Trophoblast cell (in vitro differentiated cells and primary cell): ENCODE measurements around the gene NDNF.

Source experiments
- DNase-seq, 2 donors: peaks; one replicate each; pipeline ENCODE4 v3.0.0-alpha.2; 2016
- H2AFZ ChIP-seq: 2 replicates; pipeline ENCODE4 v1.6.1; 2013; ENCODE audit warnings: low read length, moderate library complexity, mild to moderate bottlenecking; ENCODE audit not compliant: insufficient read depth, poor library complexity
- H2AK5ac ChIP-seq: 2 replicates; pipeline ENCODE4 v1.6.1; 2013; ENCODE audit warnings: mild to moderate bottlenecking, low read length
- H2BK120ac ChIP-seq: 2 replicates; pipeline ENCODE4 v1.6.1; 2013; ENCODE audit warnings: low read length, mild to moderate bottlenecking, moderate library complexity; ENCODE audit not compliant: insufficient read depth, poor library complexity
- H2BK12ac ChIP-seq: 2 replicates; pipeline ENCODE4 v1.6.1; 2013; ENCODE audit warnings: mild to moderate bottlenecking, low read length, moderate library complexity
- H2BK5ac ChIP-seq: 2 replicates; pipeline ENCODE4 v1.6.1; 2013; ENCODE audit warnings: low read length, low read depth, moderate library complexity, mild to moderate bottlenecking; ENCODE audit not compliant: poor library complexity
- H3K14ac ChIP-seq: 2 replicates; pipeline ENCODE4 v1.6.1; 2013; ENCODE audit warnings: mild to moderate bottlenecking, low read length
- H3K18ac ChIP-seq: 2 replicates; pipeline ENCODE4 v1.6.1; 2013; ENCODE audit warnings: mild to moderate bottlenecking, low read length
- H3K23ac ChIP-seq: 2 replicates; pipeline ENCODE4 v1.6.1; 2013; ENCODE audit warnings: low read length
- H3K27ac ChIP-seq: 2 replicates; pipeline ENCODE4 v1.5.1; 2013; ENCODE audit warnings: low read depth, mild to moderate bottlenecking, inconsistent platforms, low read length, moderate library complexity
- H3K27me3 ChIP-seq: 2 replicates; pipeline ENCODE4 v1.6.1; 2013; ENCODE audit warnings: inconsistent platforms, mild to moderate bottlenecking, low read length, moderate library complexity; ENCODE audit not compliant: insufficient read depth
- H3K36me3 ChIP-seq, 2 experiments: 1 replicate in 1 of 2; 2 replicates in 1 of 2; pipeline ENCODE4 v1.6.1; 2013; ENCODE audit warnings: low read length in 2 of 2, mild to moderate bottlenecking in 2 of 2, moderate library complexity in 1 of 2; ENCODE audit not compliant: insufficient read depth in 2 of 2, control insufficient read depth in 1 of 2
- H3K4ac ChIP-seq: 2 replicates; pipeline ENCODE4 v1.6.1; 2013; ENCODE audit warnings: low read depth, mild to moderate bottlenecking, low read length, moderate library complexity
- H3K4me1 ChIP-seq, 2 experiments: 1 replicate in 1 of 2; 2 replicates in 1 of 2; pipeline ENCODE4 v1.6.1; 2013; ENCODE audit warnings: low read length in 2 of 2, mild to moderate bottlenecking in 2 of 2, moderate library complexity in 1 of 2; ENCODE audit not compliant: insufficient read depth in 2 of 2, control insufficient read depth in 1 of 2
- H3K4me2 ChIP-seq: 2 replicates; pipeline ENCODE4 v1.6.1; 2013; ENCODE audit warnings: inconsistent platforms, mild to moderate bottlenecking, low read length, moderate library complexity
- H3K4me3 ChIP-seq: 2 replicates; pipeline ENCODE4 v1.5.1; 2013; ENCODE audit warnings: mild to moderate bottlenecking, low read depth, low read length, inconsistent platforms
- H3K79me1 ChIP-seq: one replicate; pipeline ENCODE4 v1.6.1; 2013; ENCODE audit warnings: low read length
- H3K79me2 ChIP-seq: 2 replicates; pipeline ENCODE4 v1.6.1; 2013; ENCODE audit warnings: low read length, mild to moderate bottlenecking; ENCODE audit not compliant: control insufficient read depth, insufficient read depth, poor library complexity
- H3K9ac ChIP-seq: 2 replicates; pipeline ENCODE4 v1.6.1; 2013; ENCODE audit warnings: mild to moderate bottlenecking, low read length
- H3K9me3 ChIP-seq: 2 replicates; pipeline ENCODE4 v1.6.1; 2013; ENCODE audit warnings: low read depth, mild to moderate bottlenecking, control low read depth, inconsistent platforms, low read length; ENCODE audit not compliant: insufficient read depth
- H4K12ac ChIP-seq: 2 replicates; pipeline ENCODE4 v1.6.1; 2013; ENCODE audit warnings: low read depth, mild to moderate bottlenecking, low read length, moderate library complexity
- H4K8ac ChIP-seq: 2 replicates; pipeline ENCODE4 v1.6.1; 2013; ENCODE audit warnings: low read depth, mild to moderate bottlenecking, low read length, moderate library complexity
- H4K91ac ChIP-seq: one replicate; pipeline ENCODE4 v1.6.1; 2013; ENCODE audit warnings: low read depth, mild to moderate bottlenecking, low read length, moderate library complexity
- WGBS: extraction: QIAGEN DNeasy Blood & Tissue Kit; methylation state at CpG from one replicate; pipeline ENCODE4 v1.1.7; 2013; ENCODE audit warnings: missing lambda C conversion rate; ENCODE audit not compliant: insufficient read length, insufficient coverage; ENCODE audit errors: extremely low coverage; 5-methylcytosine and 5-hydroxymethylcytosine counted together

NDNF gene

DNA sequence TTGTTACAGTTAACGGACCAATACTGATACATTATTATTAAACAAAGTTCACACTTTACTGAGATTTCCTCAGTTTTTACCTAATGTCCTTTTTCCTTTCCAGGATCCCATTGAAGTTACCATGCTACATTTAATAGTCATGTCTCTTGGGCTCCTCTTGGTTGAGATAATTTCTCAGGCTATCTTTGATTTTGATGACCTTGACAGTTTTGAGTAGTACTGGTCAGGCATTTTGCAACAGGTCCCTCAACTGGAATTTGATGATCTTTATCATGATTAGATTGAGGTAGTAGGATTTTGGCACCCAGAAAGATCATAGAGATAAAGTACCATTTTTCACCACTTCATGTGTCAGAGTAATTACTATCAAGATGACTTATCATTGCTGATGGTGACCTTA lies 53.8 kb downstream of the NDNF start:
- Histone ChIP-seq H2AFZ (no peak overlapping the region), H3K18ac (no peak overlapping the region), H3K27ac (no peak overlapping the region), H3K4me3 (no peak overlapping the region), H2AK5ac (no peak overlapping the region), H2BK5ac (no peak overlapping the region), H4K8ac (no peak overlapping the region), H3K79me1 (no peaks in the 10 kb centered on the region), H3K4ac (no peak overlapping the region), H3K9ac (no peak overlapping the region), H3K4me2 (no peak overlapping the region), H3K79me2 (no peaks in the 10 kb centered on the region), H3K9me3 (no peaks in the 10 kb centered on the region), H3K23ac (no peak overlapping the region), H3K36me3 (no peaks in the 10 kb centered on the region), H4K12ac (no peak overlapping the region), H2BK120ac (no peak overlapping the region), H2BK12ac (no peak overlapping the region), H4K91ac (no peak overlapping the region), H3K14ac (no peak overlapping the region), H3K4me1 (no peaks in the 10 kb centered on the region), H3K27me3 (no peaks in the 10 kb centered on the region)
- no peak for DNase-seq
- WGBS = no CpG with 5 or more reads among the region's 1 CpG

DNA sequence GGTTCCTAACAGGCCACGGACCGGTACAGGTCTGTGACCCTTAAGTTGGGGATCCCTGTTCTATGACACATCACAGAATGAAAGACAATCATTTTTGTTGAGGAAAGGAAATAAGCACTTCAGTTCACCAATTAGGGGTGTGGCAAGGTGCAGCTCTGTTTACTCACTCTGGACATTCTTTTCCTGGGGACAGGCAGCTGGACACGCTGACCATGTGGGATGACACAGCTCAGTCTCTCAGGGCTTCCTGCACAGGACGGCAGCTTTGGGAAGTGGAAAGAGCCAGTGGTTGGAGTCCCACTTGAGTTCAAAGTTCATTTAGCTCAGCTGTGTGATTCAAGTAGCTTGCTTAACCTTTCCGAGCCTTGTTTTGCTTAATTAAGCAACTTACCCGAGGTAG lies 55.7 kb downstream of the NDNF start:
- H4K91ac ChIP-seq = no peak overlapping the region
- no peak overlapping the region for H4K12ac ChIP-seq
- no peaks in the 10 kb centered on the region for H3K4me1 ChIP-seq
- no peak overlapping the region for H3K27ac ChIP-seq
- no peaks in the 10 kb centered on the region for H3K79me2 ChIP-seq
- no peak overlapping the region for H2BK12ac ChIP-seq
- WGBS = no CpG with 5 or more reads among the region's 6 CpGs
- no peak overlapping the region for H3K14ac ChIP-seq
- H3K4ac ChIP-seq = no peak overlapping the region
- H3K27me3 ChIP-seq = no peaks in the 10 kb centered on the region
- no peak overlapping the region for H2BK120ac ChIP-seq
- H3K9ac ChIP-seq = no peak overlapping the region
- no peaks in the 10 kb centered on the region for H3K9me3 ChIP-seq
- no peak overlapping the region for H3K18ac ChIP-seq
- no peak overlapping the region for H2BK5ac ChIP-seq
- no peaks in the 10 kb centered on the region for H3K36me3 ChIP-seq
- no peak for DNase-seq
- no peak overlapping the region for H2AK5ac ChIP-seq
- H4K8ac ChIP-seq = no peak overlapping the region
- H2AFZ ChIP-seq = no peak overlapping the region
- no peak overlapping the region for H3K4me3 ChIP-seq
- H3K4me2 ChIP-seq = no peak overlapping the region
- no peaks in the 10 kb centered on the region for H3K79me1 ChIP-seq
- H3K23ac ChIP-seq = no peak overlapping the region

DNA sequence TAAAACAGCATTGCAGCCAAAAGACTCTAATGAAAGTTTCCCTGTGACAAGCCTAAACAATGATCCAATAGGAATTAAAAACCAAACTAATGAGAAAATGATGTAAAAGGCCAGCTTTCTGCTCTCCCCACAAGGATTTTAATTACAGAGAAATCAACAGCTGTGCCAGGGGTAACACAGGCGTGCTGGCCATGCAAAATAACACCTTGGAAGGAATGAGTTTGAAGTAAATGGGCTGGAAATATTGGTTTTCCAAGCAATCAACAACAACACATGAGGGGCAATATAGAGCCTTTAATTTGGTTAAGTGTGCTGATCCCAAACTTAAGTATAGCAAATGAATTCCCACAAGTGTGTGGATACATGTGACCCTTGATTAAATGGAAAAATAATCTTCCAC lies 56.9 kb downstream of the NDNF start:
- H3K79me2 ChIP-seq = no peaks in the 10 kb centered on the region
- no peak overlapping the region for H3K4me2 ChIP-seq
- H3K9me3 ChIP-seq = no peaks in the 10 kb centered on the region
- H2BK12ac ChIP-seq = no peak overlapping the region
- H3K36me3 ChIP-seq = no peaks in the 10 kb centered on the region
- H4K8ac ChIP-seq = no peak overlapping the region
- H3K4me1 ChIP-seq = no peaks in the 10 kb centered on the region
- no peak overlapping the region for H2AK5ac ChIP-seq
- DNase-seq = no peak
- H3K9ac ChIP-seq = no peak overlapping the region
- no peaks in the 10 kb centered on the region for H3K27me3 ChIP-seq
- H4K91ac ChIP-seq = no peak overlapping the region
- no peak overlapping the region for H3K4ac ChIP-seq
- no peak overlapping the region for H3K14ac ChIP-seq
- no peak overlapping the region for H3K18ac ChIP-seq
- WGBS = no CpG with 5 or more reads among the region's 1 CpG
- H2BK120ac ChIP-seq = no peak overlapping the region
- H3K79me1 ChIP-seq = no peaks in the 10 kb centered on the region
- H4K12ac ChIP-seq = no peak overlapping the region
- H3K23ac ChIP-seq = no peak overlapping the region
- H2BK5ac ChIP-seq = no peak overlapping the region
- H3K27ac ChIP-seq = no peak overlapping the region
- no peak overlapping the region for H2AFZ ChIP-seq
- H3K4me3 ChIP-seq = no peak overlapping the region

DNA sequence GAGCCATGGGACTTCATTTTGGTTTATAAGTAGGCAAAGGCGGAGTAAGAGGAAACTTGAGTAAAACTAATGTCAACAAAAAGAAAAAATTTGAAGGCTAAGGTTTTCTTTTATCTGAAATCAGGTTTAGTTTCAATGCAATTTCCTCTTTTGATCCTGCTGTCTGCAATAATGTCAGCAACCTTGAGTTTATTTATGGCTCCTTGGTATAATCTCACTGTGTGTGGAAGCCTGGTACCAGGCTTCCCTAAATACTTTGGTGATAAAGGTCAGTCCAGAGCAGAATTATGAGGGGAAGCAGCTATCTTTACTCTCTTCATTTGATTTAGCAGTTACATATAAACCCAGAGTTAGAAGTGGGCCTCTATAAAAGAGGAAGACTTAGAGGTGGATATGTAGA lies 57.8 kb downstream of the NDNF start:
- Histone ChIP-seq H2AK5ac (no peak overlapping the region), H3K79me2 (no peaks in the 10 kb centered on the region), H2BK120ac (no peak overlapping the region), H3K4me2 (no peak overlapping the region), H3K23ac (no peak overlapping the region), H3K4me1 (no peaks in the 10 kb centered on the region), H2BK5ac (no peak overlapping the region), H3K4ac (no peak overlapping the region), H3K14ac (no peak overlapping the region), H4K12ac (no peak overlapping the region), H4K8ac (no peak overlapping the region), H2AFZ (no peak overlapping the region), H3K4me3 (no peak overlapping the region), H3K18ac (no peak overlapping the region), H3K79me1 (no peaks in the 10 kb centered on the region), H4K91ac (no peak overlapping the region), H3K9ac (no peak overlapping the region), H3K27me3 (no peaks in the 10 kb centered on the region), H2BK12ac (no peak overlapping the region), H3K9me3 (no peaks in the 10 kb centered on the region), H3K36me3 (no peaks in the 10 kb centered on the region), H3K27ac (no peak overlapping the region)
- no CpG with 5 or more reads among the region's 1 CpG for WGBS
- DNase-seq = no peak
